GM19025 (cell line): ENCODE data around the gene APRT.

ENCODE experiments used
- ATAC-seq: cut with Tn5 transposase; IDR thresholded peaks from one replicate; pipeline ENCODE4 v1.9.1; 2021; ENCODE audit warnings: mild to moderate bottlenecking, low read depth, moderate library complexity; ENCODE audit not compliant: unreplicated experiment

Gene APRT

GRCh38 chr16:88842806-88843205 lies 31.1 kb upstream of the APRT start:
- ATAC-seq = no peak

- ATAC-seq = no peak
These were observed 30.6 kb upstream of the APRT start for GRCh38 chr16:88842308-88842756.

GRCh38 chr16:88841521-88842307 lies 30.0 kb upstream of the APRT start:
- ATAC-seq = no peak

- ATAC-seq = no peak
These were observed 29.0 kb upstream of the APRT start for GRCh38 chr16:88840600-88841215.

GRCh38 chr16:88839745-88840599 lies 28.2 kb upstream of the APRT start:
- no peak for ATAC-seq

- no peak for ATAC-seq
These were observed 27.4 kb upstream of the APRT start for GRCh38 chr16:88839026-88839529.

- ATAC-seq = no peak
These were observed 26.8 kb upstream of the APRT start for GRCh38 chr16:88838566-88838965.

- no peak for ATAC-seq
These were observed 26.1 kb upstream of the APRT start for GRCh38 chr16:88837806-88838205.

GRCh38 chr16:88836791-88837190 lies 25.1 kb upstream of the APRT start:
- ATAC-seq = no peak

- ATAC-seq = no peak
These were observed 24.1 kb upstream of the APRT start for GRCh38 chr16:88835818-88836217.

- no peak for ATAC-seq
These were observed 23.7 kb upstream of the APRT start for GRCh38 chr16:88835383-88835782.

- no peak for ATAC-seq
These were observed 22.9 kb upstream of the APRT start for GRCh38 chr16:88834670-88835069.

- ATAC-seq = no peak
These were observed 21.4 kb upstream of the APRT start for GRCh38 chr16:88833086-88833485.

GRCh38 chr16:88831838-88832237 lies 20.1 kb upstream of the APRT start:
- no peak for ATAC-seq

GRCh38 chr16:88830783-88831182 lies 19.1 kb upstream of the APRT start:
- no peak for ATAC-seq

GRCh38 chr16:88830258-88830657 lies 18.5 kb upstream of the APRT start:
- no peak for ATAC-seq

- ATAC-seq = no peak
These were observed 17.0 kb upstream of the APRT start for GRCh38 chr16:88828711-88829110.

- no peak for ATAC-seq
These were observed 16.0 kb upstream of the APRT start for GRCh38 chr16:88827727-88828126.

- ATAC-seq = no peak
These were observed 14.5 kb upstream of the APRT start for GRCh38 chr16:88826070-88826840.

GRCh38 chr16:88825146-88825545 lies 13.4 kb upstream of the APRT start:
- no peak for ATAC-seq
